ENCODE results near the gene SLCO6A1.

The SLCO6A1 gene

DNA sequence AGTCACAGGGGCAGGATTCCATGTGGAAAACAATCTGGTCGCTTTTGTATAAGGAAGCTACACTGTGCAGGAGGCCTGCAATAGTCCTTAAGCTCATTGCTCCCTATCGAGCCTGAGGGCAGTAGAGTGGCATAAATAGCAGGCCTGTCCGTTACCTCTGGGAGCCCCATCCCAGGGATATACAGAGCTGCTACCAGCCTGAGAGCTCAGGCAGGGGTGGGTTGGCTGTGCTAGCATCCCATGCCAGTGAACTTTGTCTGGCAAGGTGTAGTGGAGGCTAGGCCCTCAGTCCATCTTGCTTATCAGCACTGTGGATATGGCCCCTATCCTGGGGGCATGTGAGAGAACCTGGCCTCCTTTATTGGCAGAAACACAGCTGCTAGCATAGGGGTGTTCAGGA lies 47.7 kb downstream of the SLCO6A1 start:
- Histone ChIP-seq H3K9me3 (no peaks in the 10 kb centered on the region), H3K27me3 (no peaks in the 10 kb centered on the region), H3K4me1 (ENCODE audit: control insufficient read depth in 1 of 2, insufficient read depth in 1 of 2, low read depth in 1 of 2, low read length in 1 of 2) (no peaks in the 10 kb centered on the region), H3K36me3 (no peaks in the 10 kb centered on the region), H3K4me3 (ENCODE audit: low read depth in 1 of 2, low read length in 1 of 2) (no peak overlapping the region), H3K27ac (no peak overlapping the region)
- TF ChIP-seq, protein P1, sequence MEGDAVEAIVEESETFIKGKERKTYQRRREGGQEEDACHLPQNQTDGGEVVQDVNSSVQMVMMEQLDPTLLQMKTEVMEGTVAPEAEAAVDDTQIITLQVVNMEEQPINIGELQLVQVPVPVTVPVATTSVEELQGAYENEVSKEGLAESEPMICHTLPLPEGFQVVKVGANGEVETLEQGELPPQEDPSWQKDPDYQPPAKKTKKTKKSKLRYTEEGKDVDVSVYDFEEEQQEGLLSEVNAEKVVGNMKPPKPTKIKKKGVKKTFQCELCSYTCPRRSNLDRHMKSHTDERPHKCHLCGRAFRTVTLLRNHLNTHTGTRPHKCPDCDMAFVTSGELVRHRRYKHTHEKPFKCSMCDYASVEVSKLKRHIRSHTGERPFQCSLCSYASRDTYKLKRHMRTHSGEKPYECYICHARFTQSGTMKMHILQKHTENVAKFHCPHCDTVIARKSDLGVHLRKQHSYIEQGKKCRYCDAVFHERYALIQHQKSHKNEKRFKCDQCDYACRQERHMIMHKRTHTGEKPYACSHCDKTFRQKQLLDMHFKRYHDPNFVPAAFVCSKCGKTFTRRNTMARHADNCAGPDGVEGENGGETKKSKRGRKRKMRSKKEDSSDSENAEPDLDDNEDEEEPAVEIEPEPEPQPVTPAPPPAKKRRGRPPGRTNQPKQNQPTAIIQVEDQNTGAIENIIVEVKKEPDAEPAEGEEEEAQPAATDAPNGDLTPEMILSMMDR (IDR thresholded peaks at IDR 0.05) = no peak

DNA sequence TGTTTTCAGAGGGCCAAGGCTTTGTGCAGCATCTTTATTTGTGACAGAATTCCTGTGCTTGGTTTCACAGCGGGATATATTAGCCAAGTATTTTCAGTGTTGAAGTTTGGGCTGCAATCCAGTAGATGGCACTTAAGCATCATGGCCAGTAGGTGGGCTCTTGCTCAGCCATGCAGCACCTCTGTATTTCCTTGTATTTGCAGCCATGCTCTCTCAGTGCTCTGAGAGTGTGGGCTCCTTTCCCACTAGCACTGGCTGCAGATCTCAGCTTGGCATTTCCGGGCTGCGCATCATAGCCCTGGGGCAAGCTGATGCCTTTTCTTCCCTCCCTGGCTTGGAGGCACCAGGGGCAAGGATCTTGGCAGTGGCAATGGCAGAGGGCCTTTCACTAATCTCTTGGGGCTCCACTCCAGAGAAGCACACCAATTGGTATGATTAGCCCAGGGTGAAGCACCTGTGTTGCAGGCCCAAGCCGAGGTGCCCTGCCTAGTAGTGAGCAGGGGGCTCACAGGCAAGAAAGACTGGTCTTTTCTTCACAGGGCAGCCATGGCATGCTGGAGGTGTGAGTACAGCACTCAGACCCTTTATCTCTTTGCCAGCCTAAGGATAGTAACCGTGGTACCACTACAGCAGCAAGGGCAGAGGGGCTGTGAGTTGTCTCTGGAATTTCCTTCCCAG lies 48.3 kb downstream of the SLCO6A1 start:
- no peaks in the 10 kb centered on the region for H3K36me3 ChIP-seq
- H3K27me3 ChIP-seq = no peaks in the 10 kb centered on the region
- H3K4me3 ChIP-seq (ENCODE audit: low read depth in 1 of 2, low read length in 1 of 2) = no peak overlapping the region
- H3K9me3 ChIP-seq = no peaks in the 10 kb centered on the region
- no peaks in the 10 kb centered on the region for H3K4me1 ChIP-seq (ENCODE audit: control insufficient read depth in 1 of 2, insufficient read depth in 1 of 2, low read depth in 1 of 2, low read length in 1 of 2)
- TF ChIP-seq, protein P1 (IDR thresholded peaks at IDR 0.05) = no peak
- H3K27ac ChIP-seq = no peak overlapping the region

- TF ChIP-seq, protein P1 (IDR thresholded peaks at IDR 0.05) = no peak
- no peaks in the 10 kb centered on the region for H3K4me1 ChIP-seq (ENCODE audit: control insufficient read depth in 1 of 2, insufficient read depth in 1 of 2, low read depth in 1 of 2, low read length in 1 of 2)
- H3K4me3 ChIP-seq (ENCODE audit: low read depth in 1 of 2, low read length in 1 of 2) = no peak overlapping the region
- no peaks in the 10 kb centered on the region for H3K27me3 ChIP-seq
- H3K9me3 ChIP-seq = no peaks in the 10 kb centered on the region
- H3K36me3 ChIP-seq = no peaks in the 10 kb centered on the region
- no peak overlapping the region for H3K27ac ChIP-seq
These were observed 65.3 kb downstream of the SLCO6A1 start for GRCh38 chr5:102433473-102433872.

DNA sequence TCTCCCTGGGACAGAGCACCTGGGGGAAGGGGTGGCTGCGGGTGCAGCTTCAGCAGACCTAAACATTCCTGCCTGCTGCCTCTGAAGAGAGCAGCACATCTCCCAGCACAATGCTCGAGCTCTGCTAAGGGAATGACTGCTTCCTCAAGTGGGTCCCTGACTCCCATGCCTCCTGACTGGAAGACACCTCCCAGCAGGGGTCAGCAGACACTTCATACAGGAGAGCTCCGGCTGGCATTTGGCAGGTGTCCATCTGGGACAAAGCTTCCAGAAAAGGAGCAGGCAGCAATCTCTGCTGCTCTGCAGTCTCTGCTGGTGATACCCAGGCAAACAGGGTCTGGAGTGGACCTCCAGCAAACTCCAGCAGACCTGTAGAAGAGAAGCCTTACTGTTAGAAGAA lies 77.2 kb downstream of the SLCO6A1 start:
- Histone ChIP-seq H3K4me3 (ENCODE audit: low read depth in 1 of 2, low read length in 1 of 2) (no peak overlapping the region), H3K4me1 (ENCODE audit: control insufficient read depth in 1 of 2, insufficient read depth in 1 of 2, low read depth in 1 of 2, low read length in 1 of 2) (no peaks in the 10 kb centered on the region), H3K27ac (no peak overlapping the region), H3K27me3 (no peaks in the 10 kb centered on the region), H3K36me3 (no peaks in the 10 kb centered on the region), H3K9me3 (no peaks in the 10 kb centered on the region)
- TF ChIP-seq, protein P1 (IDR thresholded peaks at IDR 0.05) = no peak

GRCh38 chr5:102418531-102418930 lies 80.3 kb downstream of the SLCO6A1 start:
- Histone ChIP-seq H3K27ac (no peak overlapping the region), H3K27me3 (no peaks in the 10 kb centered on the region), H3K9me3 (no peaks in the 10 kb centered on the region), H3K4me3 (ENCODE audit: low read depth in 1 of 2, low read length in 1 of 2) (no peak overlapping the region), H3K4me1 (ENCODE audit: control insufficient read depth in 1 of 2, insufficient read depth in 1 of 2, low read depth in 1 of 2, low read length in 1 of 2) (no peaks in the 10 kb centered on the region), H3K36me3 (no peaks in the 10 kb centered on the region)
- TF ChIP-seq, protein P1 (IDR thresholded peaks at IDR 0.05) = no peak

Data from neutrophil (primary cell).